GM12874 (cell line): Measurements from ENCODE around the gene MAD1L1.

Experiments used
- TF ChIP-seq, protein P1 (sequence below): IDR thresholded peaks from 2 replicates; pipeline ENCODE4 v1.5.1; 2011; ENCODE audit warnings: low read depth, mild to moderate bottlenecking, control low read depth, low read length, moderate library complexity; ENCODE audit not compliant: insufficient read depth

The MAD1L1 gene

DNA sequence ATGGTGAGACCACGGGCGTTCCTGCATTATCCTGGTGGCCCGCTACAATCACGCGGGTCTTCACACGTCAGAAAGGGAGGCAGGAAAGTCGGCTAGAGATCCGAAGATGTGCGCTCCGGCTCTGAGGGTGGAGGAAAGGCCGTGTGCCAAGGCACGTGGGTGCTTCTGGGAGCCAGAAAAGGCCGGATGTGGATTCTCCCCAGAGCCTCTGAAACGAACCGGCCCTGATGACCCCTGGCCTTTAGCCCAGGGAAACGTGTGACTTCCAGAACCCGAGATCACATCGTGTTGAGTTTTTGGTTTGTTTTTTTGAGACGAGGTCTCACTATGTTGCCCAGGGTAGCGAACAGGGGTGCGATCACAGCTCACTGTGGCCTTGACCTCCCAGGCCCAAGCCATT, 318.4 kb downstream of the MAD1L1 start:
- TF ChIP-seq, protein P1, sequence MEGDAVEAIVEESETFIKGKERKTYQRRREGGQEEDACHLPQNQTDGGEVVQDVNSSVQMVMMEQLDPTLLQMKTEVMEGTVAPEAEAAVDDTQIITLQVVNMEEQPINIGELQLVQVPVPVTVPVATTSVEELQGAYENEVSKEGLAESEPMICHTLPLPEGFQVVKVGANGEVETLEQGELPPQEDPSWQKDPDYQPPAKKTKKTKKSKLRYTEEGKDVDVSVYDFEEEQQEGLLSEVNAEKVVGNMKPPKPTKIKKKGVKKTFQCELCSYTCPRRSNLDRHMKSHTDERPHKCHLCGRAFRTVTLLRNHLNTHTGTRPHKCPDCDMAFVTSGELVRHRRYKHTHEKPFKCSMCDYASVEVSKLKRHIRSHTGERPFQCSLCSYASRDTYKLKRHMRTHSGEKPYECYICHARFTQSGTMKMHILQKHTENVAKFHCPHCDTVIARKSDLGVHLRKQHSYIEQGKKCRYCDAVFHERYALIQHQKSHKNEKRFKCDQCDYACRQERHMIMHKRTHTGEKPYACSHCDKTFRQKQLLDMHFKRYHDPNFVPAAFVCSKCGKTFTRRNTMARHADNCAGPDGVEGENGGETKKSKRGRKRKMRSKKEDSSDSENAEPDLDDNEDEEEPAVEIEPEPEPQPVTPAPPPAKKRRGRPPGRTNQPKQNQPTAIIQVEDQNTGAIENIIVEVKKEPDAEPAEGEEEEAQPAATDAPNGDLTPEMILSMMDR = no peak

GRCh38 chr7:1913466-1914282, 319.1 kb downstream of the MAD1L1 start:
- TF ChIP-seq, protein P1 = no peak

- TF ChIP-seq, protein P1 = no peak
These were observed 319.9 kb downstream of the MAD1L1 start for GRCh38 chr7:1912593-1913465.

GRCh38 chr7:1911571-1911970, 321.2 kb downstream of the MAD1L1 start:
- TF ChIP-seq, protein P1 = no peak

DNA sequence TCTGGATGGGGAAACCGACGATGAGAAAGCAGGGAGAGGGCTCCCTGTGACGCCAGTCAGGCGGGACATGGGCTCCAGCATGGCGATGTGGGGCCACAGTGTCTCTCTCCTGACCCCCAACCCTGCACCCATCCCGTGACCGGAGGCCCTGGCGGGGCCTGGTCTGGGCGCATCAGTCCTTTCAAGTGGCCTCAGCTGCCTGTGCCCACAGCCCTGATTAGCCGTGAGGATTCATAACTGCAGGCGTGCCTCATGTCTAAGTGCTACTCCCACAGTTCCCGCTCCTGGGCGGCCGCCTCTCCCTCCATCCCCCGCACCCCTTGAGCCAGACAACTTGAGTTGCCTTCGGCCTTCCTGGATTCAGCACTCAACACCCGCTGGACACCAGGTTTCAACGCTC, 321.9 kb downstream of the MAD1L1 start:
- TF ChIP-seq, protein P1 = no peak

DNA sequence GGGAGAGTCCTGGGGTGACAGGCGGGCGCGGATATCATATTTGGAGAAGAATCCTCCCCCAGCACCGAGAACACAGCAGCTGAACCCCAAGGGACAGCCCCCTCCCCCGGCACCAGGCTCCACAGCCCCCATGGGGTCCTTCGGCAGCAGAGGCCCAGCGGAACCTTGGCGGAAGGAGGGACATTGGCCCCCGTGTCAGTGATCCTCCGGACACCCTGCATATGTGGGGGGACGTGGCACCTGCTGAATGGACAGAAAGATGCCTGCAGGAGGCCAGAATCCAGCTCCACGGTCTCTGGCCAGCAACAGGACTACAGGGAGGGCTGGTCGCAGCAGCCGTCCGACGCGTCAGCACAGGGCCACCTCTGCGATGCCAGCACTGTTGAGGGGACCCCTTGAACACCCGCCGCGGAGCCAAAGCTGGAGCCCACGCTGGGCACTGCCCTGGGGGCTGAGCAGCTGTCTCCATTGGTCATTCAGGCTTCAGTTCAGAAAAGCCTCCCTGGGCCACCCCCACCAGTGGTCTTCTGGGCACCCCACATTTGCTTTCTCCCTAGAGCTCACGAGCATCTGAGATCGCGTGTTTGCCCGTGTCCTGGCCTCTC, 322.6 kb downstream of the MAD1L1 start:
- TF ChIP-seq, protein P1 = no peak

GRCh38 chr7:1909476-1909875, 323.3 kb downstream of the MAD1L1 start:
- TF ChIP-seq, protein P1 = no peak
